Measurements from ENCODE around the gene AGPAT2. TPM values are rescaled to one million over a fixed set of nuclear protein-coding genes. Genes with fewer than 3 reads are reported as not detected.

The AGPAT2 gene
- total RNA-seq, 1 experiment from 2014 or later = 30.4 TPM

GRCh38 chr9:136721339-136722092, 34.3 kb upstream of the AGPAT2 start:
- BruUV-seq (replicated peaks) = no TSS peak
- no peaks in the 10 kb centered on the region for H3K27me3 Mint-ChIP-seq (ENCODE audit: insufficient read depth, unreplicated experiment)
- H3K4me3 Mint-ChIP-seq (ENCODE audit: unreplicated experiment) = no peak overlapping the region
- ChIA-PET CTCF (interaction anchor here (0.5 to 1.0 kb wide), 4 partner anchors 21 to 599 kb away, joined by 3 to 5 read pairs (median 3); no protein-coding TSS in a partner anchor), POLR2A (interaction anchor here (0.8 to 2.7 kb wide), 4 partner anchors 8 to 28 kb away, joined by 3 to 11 read pairs (median 3); no protein-coding TSS in a partner anchor)
- peaks cover 20% of the 10 kb centered on the region for H3K4me1 Mint-ChIP-seq (ENCODE audit: insufficient read depth, unreplicated experiment)
- peaks cover 62% of the 10 kb centered on the region for H3K36me3 Mint-ChIP-seq (ENCODE audit: insufficient read depth, unreplicated experiment)
- H3K9me3 Mint-ChIP-seq (ENCODE audit: unreplicated experiment) = no peaks in the 10 kb centered on the region
- intact Hi-C loops (cut with micrococcal nuclease) = loop anchor here (2.0 kb wide), 1 partner anchor 27 kb away; no protein-coding TSS in a partner anchor
- peak overlapping the region; percentile 82 for H3K27ac Mint-ChIP-seq (ENCODE audit: low read depth, unreplicated experiment)
- TF ChIP-seq CTCF (IDR thresholded peaks at IDR 0.05; ENCODE audit: unreplicated experiment) = no peak
- peak; percentile 84 for DNase-seq (ENCODE audit: unreplicated experiment)

- intact Hi-C loops (cut with micrococcal nuclease) = loop anchor here (2.0 kb wide), 1 partner anchor 26 kb away; no protein-coding TSS in a partner anchor
- Mint-ChIP-seq H3K9me3 (ENCODE audit: unreplicated experiment) (no peaks in the 10 kb centered on the region), H3K36me3 (ENCODE audit: insufficient read depth, unreplicated experiment) (peaks cover 57% of the 10 kb centered on the region), H3K4me3 (ENCODE audit: unreplicated experiment) (no peak overlapping the region), H3K27ac (ENCODE audit: low read depth, unreplicated experiment) (peak overlapping the region; percentile 82), H3K4me1 (ENCODE audit: insufficient read depth, unreplicated experiment) (peaks cover 18% of the 10 kb centered on the region), H3K27me3 (ENCODE audit: insufficient read depth, unreplicated experiment) (peaks cover 5% of the 10 kb centered on the region)
- TF ChIP-seq CTCF (IDR thresholded peaks at IDR 0.05; ENCODE audit: unreplicated experiment) = no peak
- DNase-seq (ENCODE audit: unreplicated experiment) = no peak
- ChIA-PET POLR2A (interaction anchor here (0.8 to 1.2 kb wide), 3 partner anchors 9 to 27 kb away, joined by 3 read pairs; no protein-coding TSS in a partner anchor), CTCF (interaction anchor here (0.5 to 0.7 kb wide), 3 partner anchors 20 to 599 kb away, joined by 3 to 5 read pairs (median 3); no protein-coding TSS in a partner anchor)
- BruUV-seq (replicated peaks) = no TSS peak
Observed at GRCh38 chr9:136720898-136721338, 33.7 kb upstream of the AGPAT2 start.

- intact Hi-C loops (cut with micrococcal nuclease) = loop anchor here (2.0 kb wide), 1 partner anchor 26 kb away; no protein-coding TSS in a partner anchor
- Mint-ChIP-seq H3K36me3 (ENCODE audit: insufficient read depth, unreplicated experiment) (peaks cover 51% of the 10 kb centered on the region), H3K4me3 (ENCODE audit: unreplicated experiment) (no peak overlapping the region), H3K4me1 (ENCODE audit: insufficient read depth, unreplicated experiment) (peaks cover 18% of the 10 kb centered on the region), H3K9me3 (ENCODE audit: unreplicated experiment) (no peaks in the 10 kb centered on the region), H3K27ac (ENCODE audit: low read depth, unreplicated experiment) (no peak overlapping the region), H3K27me3 (ENCODE audit: insufficient read depth, unreplicated experiment) (peaks cover 10% of the 10 kb centered on the region)
- CTCF ChIA-PET = interaction anchor here (0.5 to 0.8 kb wide), 3 partner anchors 19 to 266 kb away, joined by 3 read pairs; no protein-coding TSS in a partner anchor
- POLR2A ChIA-PET = interaction anchor here (0.8 to 1.1 kb wide), 2 partner anchors 9 to 27 kb away, joined by 3 read pairs; no protein-coding TSS in a partner anchor
- no peak for TF ChIP-seq CTCF (IDR thresholded peaks at IDR 0.05; ENCODE audit: unreplicated experiment)
- BruUV-seq (replicated peaks) = no TSS peak
- DNase-seq (ENCODE audit: unreplicated experiment) = no peak
Observed at GRCh38 chr9:136720251-136720897, 33.1 kb upstream of the AGPAT2 start.

Data from MCF 10A (cell line).